ENCODE data around the gene EZH1.

DNA sequence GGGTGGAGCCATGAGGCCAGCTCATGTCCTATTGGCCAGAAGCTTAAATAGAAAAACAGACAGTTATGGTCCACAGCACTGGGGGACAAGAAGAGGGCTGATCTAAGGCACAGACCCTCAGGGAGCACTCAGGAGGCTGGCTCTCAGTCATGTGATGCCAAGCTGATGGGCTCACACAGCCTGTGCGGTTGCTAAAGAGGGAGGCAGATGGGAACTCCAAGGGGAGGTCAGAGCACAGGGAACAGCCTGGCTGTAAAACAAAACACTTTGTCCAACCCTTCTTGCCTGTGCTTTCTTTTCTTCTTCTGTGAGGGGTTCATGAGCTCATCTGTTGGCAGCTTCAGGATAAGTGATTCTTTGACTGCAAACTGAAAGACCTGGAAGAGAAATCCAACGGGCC is 35.3 kb downstream of the EZH1 start:
- TF ChIP-seq, protein P1, sequence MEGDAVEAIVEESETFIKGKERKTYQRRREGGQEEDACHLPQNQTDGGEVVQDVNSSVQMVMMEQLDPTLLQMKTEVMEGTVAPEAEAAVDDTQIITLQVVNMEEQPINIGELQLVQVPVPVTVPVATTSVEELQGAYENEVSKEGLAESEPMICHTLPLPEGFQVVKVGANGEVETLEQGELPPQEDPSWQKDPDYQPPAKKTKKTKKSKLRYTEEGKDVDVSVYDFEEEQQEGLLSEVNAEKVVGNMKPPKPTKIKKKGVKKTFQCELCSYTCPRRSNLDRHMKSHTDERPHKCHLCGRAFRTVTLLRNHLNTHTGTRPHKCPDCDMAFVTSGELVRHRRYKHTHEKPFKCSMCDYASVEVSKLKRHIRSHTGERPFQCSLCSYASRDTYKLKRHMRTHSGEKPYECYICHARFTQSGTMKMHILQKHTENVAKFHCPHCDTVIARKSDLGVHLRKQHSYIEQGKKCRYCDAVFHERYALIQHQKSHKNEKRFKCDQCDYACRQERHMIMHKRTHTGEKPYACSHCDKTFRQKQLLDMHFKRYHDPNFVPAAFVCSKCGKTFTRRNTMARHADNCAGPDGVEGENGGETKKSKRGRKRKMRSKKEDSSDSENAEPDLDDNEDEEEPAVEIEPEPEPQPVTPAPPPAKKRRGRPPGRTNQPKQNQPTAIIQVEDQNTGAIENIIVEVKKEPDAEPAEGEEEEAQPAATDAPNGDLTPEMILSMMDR (IDR thresholded peaks at IDR 0.05 in 4 of 5, conservative IDR thresholded peaks at IDR 0.05 in 1 of 5), result no peak
- no peak for TF ChIP-seq POLR2A (IDR thresholded peaks at IDR 0.05)
